Panc1 (cell line): ENCODE measurements around the gene SH2D2A. TPM values are rescaled to one million over a fixed set of nuclear protein-coding genes. Genes with fewer than 3 reads are reported as not detected.
A peak's percentile ranks its signal among the peaks of the same experiment; 100 is the strongest.

Source experiments
- ATAC-seq: fragments of 200-7000 bp; cut with Tn5 transposase; 2 replicates; pipeline ENCODE4 v1.9.1; 2020; ENCODE audit warnings: mild to moderate bottlenecking, moderate library complexity
- BruUV-seq: library from RNA; stranded (reverse); fragments of 400-500 nt; replicated peaks from 2 replicates; lab custom pipeline; 2021; lab: Mats Ljungman, UMichigan
- CTCF ChIA-PET: fragments of 300-600 bp; sonication (Branson Sonifier 250); formaldehyde crosslinking; loops from one replicate; lab custom pipeline; 2022; ENCODE audit warnings: antibody characterized with exemption; lab: Charles Lee
- POLR2A ChIA-PET: fragments of 300-600 bp; sonication (Branson Sonifier 250); formaldehyde crosslinking; loops from one replicate; lab custom pipeline; 2022; ENCODE audit warnings: antibody characterized with exemption; lab: Charles Lee
- DNase-seq: peaks from one replicate; pipeline ENCODE4 v3.0.0-alpha.2; 2010; ENCODE audit warnings: low read depth, low spot score
- H3K27ac ChIP-seq: 2 replicates; pipeline ENCODE4 v1.5.1; 2011; ENCODE audit warnings: mild to moderate bottlenecking, low read length, inconsistent platforms
- H3K27me3 ChIP-seq: fragments of 200-500 bp; sonication (Bioruptor generic); 2 replicates; pipeline ENCODE4 v1.6.0; 2014; ENCODE audit warnings: low read length, inconsistent platforms; ENCODE audit not compliant: control insufficient read depth, insufficient read depth
- H3K36me3 ChIP-seq: fragments of 200-500 bp; sonication (Bioruptor generic); 2 replicates; pipeline ENCODE4 v1.5.1; 2014; ENCODE audit warnings: inconsistent platforms, mild to moderate bottlenecking, low read length, moderate library complexity; ENCODE audit not compliant: control insufficient read depth, insufficient read depth
- H3K4me1 ChIP-seq: 2 replicates; pipeline ENCODE4 v1.5.1; 2011; ENCODE audit warnings: inconsistent platforms, mild to moderate bottlenecking, low read length, moderate library complexity; ENCODE audit not compliant: control insufficient read depth, insufficient read depth
- H3K4me3 ChIP-seq, 2 experiments: 2 replicates each; pipeline ENCODE4 v1.5.1; 2011 to 2012; ENCODE audit warnings: low read depth in 2 of 2, low read length in 2 of 2, mild to moderate bottlenecking in 2 of 2, inconsistent platforms in 1 of 2, moderate library complexity in 1 of 2
- H3K9me3 ChIP-seq: fragments of 200-500 bp; sonication (Bioruptor generic); 2 replicates; pipeline ENCODE4 v1.5.1; 2014; ENCODE audit warnings: low read depth, mild to moderate bottlenecking, inconsistent platforms, low read length, moderate library complexity; ENCODE audit not compliant: control insufficient read depth, insufficient read depth
- POLR2AphosphoS5 ChIP-seq: IDR thresholded peaks from 2 replicates; pipeline ENCODE4 v1.6.1; 2012; ENCODE audit warnings: mild to moderate bottlenecking, low read depth, low read length, moderate library complexity
- SIN3A ChIP-seq: IDR thresholded peaks from 2 replicates; pipeline ENCODE4 v1.6.1; 2012; ENCODE audit warnings: low read depth, mild to moderate bottlenecking, low read length, moderate library complexity, borderline replicate concordance; ENCODE audit not compliant: insufficient read depth
- TCF7L2 ChIP-seq: IDR thresholded peaks from 2 replicates; pipeline ENCODE4 v1.6.1; 2011; ENCODE audit warnings: mild to moderate bottlenecking, low read depth, low read length, inconsistent platforms
- in situ Hi-C: cut with HindIII; loops from 2 replicates; pipeline ENCODE4 v1.10.0; 2016; ENCODE audit warnings: low sequenced_read_pairs, low pct_unique_long_range_greater_than_20kb
- intact Hi-C: fragments of 100-400 bp; cut with micrococcal nuclease; formaldehyde crosslinking; loops from one replicate; pipeline ENCODE4 v1.10.0; 2022; ENCODE audit not compliant: unreplicated experiment
- total RNA-seq: library from RNA; stranded (reverse); gene quantifications from one replicate; pipeline ENCODE4 v1.2.1, GENCODE V29; 2021; ENCODE audit not compliant: unreplicated experiment
- TF ChIP-seq, protein P1 (sequence below), 2 experiments: IDR thresholded peaks; 2 replicates each; pipeline ENCODE4 v1.6.1; 2011 to 2012; ENCODE audit warnings: low read depth in 2 of 2, control low read depth in 1 of 2, low read length in 1 of 2, mild to moderate bottlenecking in 1 of 2, moderate library complexity in 1 of 2; ENCODE audit not compliant: insufficient read depth in 1 of 2
- TF ChIP-seq, protein P2 (sequence below): fragments of 450-650 bp; IDR thresholded peaks from 2 replicates; pipeline ENCODE4 v1.5.1; 2017; ENCODE audit warnings: mild to moderate bottlenecking

SH2D2A gene
- total RNA-seq, 1 experiment from 2014 or later: 0.69 TPM

DNA sequence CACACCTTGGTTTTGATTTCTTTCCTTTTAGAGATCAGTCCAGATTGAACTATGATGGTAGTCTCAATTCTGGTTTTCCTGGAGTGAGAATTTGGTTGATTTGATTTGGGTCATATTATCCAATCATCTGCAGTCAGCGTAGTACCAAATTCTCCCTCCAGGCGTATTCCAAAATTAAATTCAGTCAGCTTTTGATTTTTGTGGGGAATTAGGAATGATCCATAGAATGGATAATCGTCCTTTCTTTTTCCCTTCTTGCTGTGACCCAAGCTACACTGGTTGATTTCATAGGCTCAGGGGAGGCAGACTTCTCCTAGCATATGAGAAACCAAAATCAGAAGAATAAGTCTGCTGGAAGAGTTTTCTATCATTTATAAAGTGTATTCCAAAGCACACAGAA lies 44.4 kb downstream of the SH2D2A start:
- TF ChIP-seq, protein P1, sequence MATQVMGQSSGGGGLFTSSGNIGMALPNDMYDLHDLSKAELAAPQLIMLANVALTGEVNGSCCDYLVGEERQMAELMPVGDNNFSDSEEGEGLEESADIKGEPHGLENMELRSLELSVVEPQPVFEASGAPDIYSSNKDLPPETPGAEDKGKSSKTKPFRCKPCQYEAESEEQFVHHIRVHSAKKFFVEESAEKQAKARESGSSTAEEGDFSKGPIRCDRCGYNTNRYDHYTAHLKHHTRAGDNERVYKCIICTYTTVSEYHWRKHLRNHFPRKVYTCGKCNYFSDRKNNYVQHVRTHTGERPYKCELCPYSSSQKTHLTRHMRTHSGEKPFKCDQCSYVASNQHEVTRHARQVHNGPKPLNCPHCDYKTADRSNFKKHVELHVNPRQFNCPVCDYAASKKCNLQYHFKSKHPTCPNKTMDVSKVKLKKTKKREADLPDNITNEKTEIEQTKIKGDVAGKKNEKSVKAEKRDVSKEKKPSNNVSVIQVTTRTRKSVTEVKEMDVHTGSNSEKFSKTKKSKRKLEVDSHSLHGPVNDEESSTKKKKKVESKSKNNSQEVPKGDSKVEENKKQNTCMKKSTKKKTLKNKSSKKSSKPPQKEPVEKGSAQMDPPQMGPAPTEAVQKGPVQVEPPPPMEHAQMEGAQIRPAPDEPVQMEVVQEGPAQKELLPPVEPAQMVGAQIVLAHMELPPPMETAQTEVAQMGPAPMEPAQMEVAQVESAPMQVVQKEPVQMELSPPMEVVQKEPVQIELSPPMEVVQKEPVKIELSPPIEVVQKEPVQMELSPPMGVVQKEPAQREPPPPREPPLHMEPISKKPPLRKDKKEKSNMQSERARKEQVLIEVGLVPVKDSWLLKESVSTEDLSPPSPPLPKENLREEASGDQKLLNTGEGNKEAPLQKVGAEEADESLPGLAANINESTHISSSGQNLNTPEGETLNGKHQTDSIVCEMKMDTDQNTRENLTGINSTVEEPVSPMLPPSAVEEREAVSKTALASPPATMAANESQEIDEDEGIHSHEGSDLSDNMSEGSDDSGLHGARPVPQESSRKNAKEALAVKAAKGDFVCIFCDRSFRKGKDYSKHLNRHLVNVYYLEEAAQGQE (IDR thresholded peaks at IDR 0.05; ENCODE audit: insufficient read depth in 1 of 2, low read depth in 2 of 2, low read length in 1 of 2): no peak
- TF ChIP-seq, protein P2, sequence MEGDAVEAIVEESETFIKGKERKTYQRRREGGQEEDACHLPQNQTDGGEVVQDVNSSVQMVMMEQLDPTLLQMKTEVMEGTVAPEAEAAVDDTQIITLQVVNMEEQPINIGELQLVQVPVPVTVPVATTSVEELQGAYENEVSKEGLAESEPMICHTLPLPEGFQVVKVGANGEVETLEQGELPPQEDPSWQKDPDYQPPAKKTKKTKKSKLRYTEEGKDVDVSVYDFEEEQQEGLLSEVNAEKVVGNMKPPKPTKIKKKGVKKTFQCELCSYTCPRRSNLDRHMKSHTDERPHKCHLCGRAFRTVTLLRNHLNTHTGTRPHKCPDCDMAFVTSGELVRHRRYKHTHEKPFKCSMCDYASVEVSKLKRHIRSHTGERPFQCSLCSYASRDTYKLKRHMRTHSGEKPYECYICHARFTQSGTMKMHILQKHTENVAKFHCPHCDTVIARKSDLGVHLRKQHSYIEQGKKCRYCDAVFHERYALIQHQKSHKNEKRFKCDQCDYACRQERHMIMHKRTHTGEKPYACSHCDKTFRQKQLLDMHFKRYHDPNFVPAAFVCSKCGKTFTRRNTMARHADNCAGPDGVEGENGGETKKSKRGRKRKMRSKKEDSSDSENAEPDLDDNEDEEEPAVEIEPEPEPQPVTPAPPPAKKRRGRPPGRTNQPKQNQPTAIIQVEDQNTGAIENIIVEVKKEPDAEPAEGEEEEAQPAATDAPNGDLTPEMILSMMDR: no peak
- TF ChIP-seq SIN3A (no peak), TCF7L2 (no peak), POLR2AphosphoS5 (no peak)
- CTCF ChIA-PET: interaction anchor here (1.5 kb wide), 1 partner anchor 45 kb away, joined by 3 read pairs; no protein-coding TSS in a partner anchor
- POLR2A ChIA-PET: interaction anchor here (0.6 kb wide), 1 partner anchor 66 kb away, joined by 8 read pairs; no protein-coding TSS in a partner anchor
- no TSS peak for BruUV-seq
- DNase-seq (no peak), ATAC-seq (no peak)
- no peaks in the 10 kb centered on the region for H3K27me3 ChIP-seq
- intact Hi-C loops (no loop called here), in situ Hi-C loops (no loop called here)
- no peak overlapping the region for H3K27ac ChIP-seq
- no peaks in the 10 kb centered on the region for H3K9me3 ChIP-seq
- peaks cover 26% of the 10 kb centered on the region for H3K4me1 ChIP-seq
- H3K4me3 ChIP-seq: no peak overlapping the region
- peaks cover 10% of the 10 kb centered on the region for H3K36me3 ChIP-seq

DNA sequence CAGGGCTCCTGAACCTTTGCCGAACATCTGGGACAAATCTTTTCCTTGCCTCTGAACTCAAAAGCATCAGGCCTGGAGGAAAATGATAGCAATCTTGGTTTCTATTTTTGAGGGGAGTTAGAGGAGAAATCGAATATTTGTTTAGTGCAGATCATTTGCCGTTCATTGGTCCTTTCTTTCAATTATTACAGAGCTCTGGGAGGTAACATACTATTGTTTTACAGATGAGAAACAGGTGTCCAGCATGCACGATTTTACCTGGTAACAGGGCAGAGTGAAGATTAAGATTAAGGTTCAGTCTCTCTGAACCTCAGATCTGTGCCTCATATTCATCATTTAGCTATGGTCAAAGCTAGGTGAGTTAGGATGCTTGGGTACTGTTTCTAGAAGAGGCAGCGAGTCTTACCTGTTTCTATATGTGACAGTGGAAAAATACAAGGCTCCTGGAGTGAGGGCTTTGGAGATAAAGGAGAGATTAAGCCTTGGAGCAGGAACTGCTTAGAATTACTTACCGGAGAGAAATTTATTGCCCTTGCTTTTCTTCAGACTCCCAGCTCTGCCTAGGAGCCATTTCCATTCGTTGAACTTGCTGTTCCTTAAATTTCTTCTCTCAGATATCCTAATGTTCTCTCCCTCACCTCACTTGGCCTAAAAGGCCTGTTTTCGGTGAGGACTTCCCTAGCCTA lies 47.9 kb downstream of the SH2D2A start:
- intact Hi-C loops (no loop called here), in situ Hi-C loops (no loop called here)
- Histone ChIP-seq H3K27me3 (no peaks in the 10 kb centered on the region), H3K9me3 (no peaks in the 10 kb centered on the region), H3K4me1 (peaks cover 29% of the 10 kb centered on the region), H3K4me3 (peak overlapping the region; percentile 98 to 99), H3K27ac (peak overlapping the region; percentile 96), H3K36me3 (peaks cover 10% of the 10 kb centered on the region)
- BruUV-seq: no TSS peak
- ChIA-PET CTCF (no interaction called here), POLR2A (no interaction called here)
- DNase-seq: no peak
- TF ChIP-seq POLR2AphosphoS5 (no peak), SIN3A (no peak), TCF7L2 (no peak)
- TF ChIP-seq, protein P2: no peak
- TF ChIP-seq, protein P1 (IDR thresholded peaks at IDR 0.05; ENCODE audit: insufficient read depth in 1 of 2, low read depth in 2 of 2, low read length in 1 of 2): no peak
- no peak for ATAC-seq
